ENCODE data around the gene FNIP1. TPM values are rescaled to one million over a fixed set of nuclear protein-coding genes. Genes with fewer than 3 reads are reported as not detected.
A peak's percentile ranks its signal among the peaks of the same experiment; 100 is the strongest.

Gene FNIP1
- total and polyA plus RNA-seq, 10 donors, result 3.6 to 53.4 (median 38.7) TPM

- H3K4me1 ChIP-seq, result peaks cover 5 to 47% (median 20%) of the 10 kb centered on the region in 6 donors
- 96 to 99% (median 98%) methylated on average over 4 of the region's 4 CpGs for WGBS, 5 donors
- no peaks in the 10 kb centered on the region for H3K27me3 ChIP-seq (replicated peaks in 1 of 7)
- intact Hi-C loops (cut with DNase I; ENCODE audit: low total_unique reads), result no loop called here
- H3K27ac ChIP-seq, result peak overlapping the region in 1 of 8 donors; percentile 85
- no peaks in the 10 kb centered on the region for H3K9me3 ChIP-seq
- H3K36me3 ChIP-seq, result peaks cover 0 to 31% (median 13%) of the 10 kb centered on the region in 6 donors
- TF ChIP-seq, protein P1, sequence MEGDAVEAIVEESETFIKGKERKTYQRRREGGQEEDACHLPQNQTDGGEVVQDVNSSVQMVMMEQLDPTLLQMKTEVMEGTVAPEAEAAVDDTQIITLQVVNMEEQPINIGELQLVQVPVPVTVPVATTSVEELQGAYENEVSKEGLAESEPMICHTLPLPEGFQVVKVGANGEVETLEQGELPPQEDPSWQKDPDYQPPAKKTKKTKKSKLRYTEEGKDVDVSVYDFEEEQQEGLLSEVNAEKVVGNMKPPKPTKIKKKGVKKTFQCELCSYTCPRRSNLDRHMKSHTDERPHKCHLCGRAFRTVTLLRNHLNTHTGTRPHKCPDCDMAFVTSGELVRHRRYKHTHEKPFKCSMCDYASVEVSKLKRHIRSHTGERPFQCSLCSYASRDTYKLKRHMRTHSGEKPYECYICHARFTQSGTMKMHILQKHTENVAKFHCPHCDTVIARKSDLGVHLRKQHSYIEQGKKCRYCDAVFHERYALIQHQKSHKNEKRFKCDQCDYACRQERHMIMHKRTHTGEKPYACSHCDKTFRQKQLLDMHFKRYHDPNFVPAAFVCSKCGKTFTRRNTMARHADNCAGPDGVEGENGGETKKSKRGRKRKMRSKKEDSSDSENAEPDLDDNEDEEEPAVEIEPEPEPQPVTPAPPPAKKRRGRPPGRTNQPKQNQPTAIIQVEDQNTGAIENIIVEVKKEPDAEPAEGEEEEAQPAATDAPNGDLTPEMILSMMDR (IDR thresholded peaks at IDR 0.05 in 8 of 11, conservative IDR thresholded peaks at IDR 0.05 in 3 of 11), result no peak
- TF ChIP-seq POLR2AphosphoS5 (IDR thresholded peaks at IDR 0.05) (no peak), POLR2A (IDR thresholded peaks at IDR 0.05) (no peak)
- no peak overlapping the region for H3K4me3 ChIP-seq
- no peak for DNase-seq
Observed at GRCh38 chr5:131746423-131746822, 50.4 kb downstream of the FNIP1 start.

DNA sequence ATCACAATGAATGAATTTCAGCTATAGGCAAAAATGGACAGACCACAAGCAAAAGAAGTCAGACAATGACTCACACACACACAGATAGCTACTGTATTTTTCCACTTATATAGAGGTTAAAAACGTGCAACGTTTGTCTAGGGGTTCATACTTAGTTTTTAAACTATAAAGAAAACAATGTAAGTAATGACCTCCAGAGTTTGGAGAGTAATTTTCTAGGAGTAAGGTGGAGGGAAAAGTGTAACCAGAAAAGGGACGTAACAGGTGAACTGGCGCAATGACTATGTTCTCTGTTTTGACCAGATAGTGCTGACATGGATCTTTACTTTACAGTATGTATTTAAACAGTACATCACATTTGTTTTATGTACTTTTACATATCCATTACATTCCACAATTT is 51.1 kb downstream of the FNIP1 start:
- no peak for DNase-seq
- Histone ChIP-seq H3K4me1 (peaks cover 5 to 44% (median 20%) of the 10 kb centered on the region in 6 donors), H3K4me3 (no peak overlapping the region), H3K9me3 (no peaks in the 10 kb centered on the region), H3K36me3 (peaks cover 0 to 38% (median 14%) of the 10 kb centered on the region in 6 donors), H3K27ac (peak overlapping the region in 1 of 8 donors; percentile 7), H3K27me3 (replicated peaks in 1 of 7) (no peaks in the 10 kb centered on the region)
- intact Hi-C loops (cut with DNase I; ENCODE audit: low total_unique reads), result no loop called here
- WGBS, 5 donors, result 70 to 93% (median 83%) methylated on average over 4 of the region's 4 CpGs
- TF ChIP-seq POLR2A (IDR thresholded peaks at IDR 0.05), result no peak
- TF ChIP-seq, protein P1 (IDR thresholded peaks at IDR 0.05 in 8 of 11, conservative IDR thresholded peaks at IDR 0.05 in 3 of 11), result no peak
- TF ChIP-seq POLR2AphosphoS5 (IDR thresholded peaks at IDR 0.05), result no peak

DNA sequence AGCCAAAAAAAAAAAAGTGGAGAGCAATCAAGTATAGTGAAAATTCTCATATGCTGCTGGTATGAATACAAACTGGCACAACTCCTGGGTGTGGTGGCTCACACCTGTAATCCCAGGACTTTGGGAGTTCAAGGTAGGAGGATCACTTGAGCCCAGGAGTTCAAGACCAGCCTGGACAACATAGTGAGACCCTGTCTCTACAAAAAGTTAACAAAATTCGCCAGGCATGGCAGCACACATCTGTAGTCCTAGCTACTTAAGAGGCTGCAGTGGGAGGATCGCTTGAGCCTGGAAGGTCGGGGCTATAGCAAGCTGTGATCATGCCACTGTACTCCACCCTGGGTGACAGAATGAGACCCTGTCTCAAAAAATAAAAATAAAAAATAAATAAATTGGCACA is 51.7 kb downstream of the FNIP1 start:
- Histone ChIP-seq H3K9me3 (no peaks in the 10 kb centered on the region), H3K27me3 (replicated peaks in 1 of 7) (no peaks in the 10 kb centered on the region), H3K4me3 (no peak overlapping the region), H3K36me3 (peaks cover 0 to 43% (median 19%) of the 10 kb centered on the region in 6 donors), H3K27ac (no peak overlapping the region), H3K4me1 (peaks cover 5 to 42% (median 20%) of the 10 kb centered on the region in 6 donors)
- 94 to 99% (median 95%) methylated on average over 3 of the region's 3 CpGs for WGBS, 5 donors
- no peak for DNase-seq
- no peak for TF ChIP-seq POLR2AphosphoS5 (IDR thresholded peaks at IDR 0.05)
- no peak for TF ChIP-seq POLR2A (IDR thresholded peaks at IDR 0.05)
- TF ChIP-seq, protein P1 (IDR thresholded peaks at IDR 0.05 in 8 of 11, conservative IDR thresholded peaks at IDR 0.05 in 3 of 11), result no peak
- intact Hi-C loops (cut with DNase I; ENCODE audit: low total_unique reads), result no loop called here

DNA sequence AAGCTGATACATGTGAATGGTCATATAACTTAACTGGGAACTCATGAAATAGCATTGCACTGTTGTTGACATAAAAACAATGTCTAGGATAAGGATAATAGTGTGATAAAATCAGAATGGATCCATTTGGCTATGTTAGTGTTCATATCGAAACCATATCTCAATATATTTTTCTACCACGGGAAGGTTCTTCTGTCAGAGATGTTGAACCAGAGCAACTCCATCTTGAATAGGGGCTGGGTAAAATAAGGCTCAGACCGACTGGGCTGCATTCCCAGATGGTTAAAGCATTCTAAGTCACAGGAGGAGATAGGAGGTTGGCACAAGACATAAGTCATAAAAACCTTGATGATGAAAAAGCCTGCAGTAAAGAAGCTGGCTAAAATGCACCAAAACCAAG is 56.3 kb downstream of the FNIP1 start:
- 97 to 98% (median 98%) methylated on average over 3 of the region's 3 CpGs for WGBS, 5 donors
- Histone ChIP-seq H3K4me1 (peaks cover 0 to 3% (median 0%) of the 10 kb centered on the region in 6 donors), H3K27me3 (replicated peaks in 1 of 7) (no peaks in the 10 kb centered on the region), H3K4me3 (no peak overlapping the region), H3K27ac (no peak overlapping the region), H3K36me3 (peaks cover 0 to 89% (median 26%) of the 10 kb centered on the region in 6 donors), H3K9me3 (no peaks in the 10 kb centered on the region)
- no peak for DNase-seq
- TF ChIP-seq, protein P1 (IDR thresholded peaks at IDR 0.05 in 8 of 11, conservative IDR thresholded peaks at IDR 0.05 in 3 of 11), result no peak
- TF ChIP-seq POLR2AphosphoS5 (IDR thresholded peaks at IDR 0.05) (no peak), POLR2A (IDR thresholded peaks at IDR 0.05) (no peak)
- intact Hi-C loops (cut with DNase I; ENCODE audit: low total_unique reads), result no loop called here

Measured in spleen (tissue), 11 donors.